Anterior cingulate cortex (tissue), 58 donors: ENCODE results near the gene C5orf34.
"Not testable (repeated sequence)": the region's sequence is repeated elsewhere in the genome, so short reads cannot be mapped to it uniquely, and the experiment has no call there.

Experiments used
- DNase-seq, 58 donors: peaks; one replicate each; lab custom pipeline; 2025; lab: John Stamatoyannopoulos, UW

Gene C5orf34, protein sequence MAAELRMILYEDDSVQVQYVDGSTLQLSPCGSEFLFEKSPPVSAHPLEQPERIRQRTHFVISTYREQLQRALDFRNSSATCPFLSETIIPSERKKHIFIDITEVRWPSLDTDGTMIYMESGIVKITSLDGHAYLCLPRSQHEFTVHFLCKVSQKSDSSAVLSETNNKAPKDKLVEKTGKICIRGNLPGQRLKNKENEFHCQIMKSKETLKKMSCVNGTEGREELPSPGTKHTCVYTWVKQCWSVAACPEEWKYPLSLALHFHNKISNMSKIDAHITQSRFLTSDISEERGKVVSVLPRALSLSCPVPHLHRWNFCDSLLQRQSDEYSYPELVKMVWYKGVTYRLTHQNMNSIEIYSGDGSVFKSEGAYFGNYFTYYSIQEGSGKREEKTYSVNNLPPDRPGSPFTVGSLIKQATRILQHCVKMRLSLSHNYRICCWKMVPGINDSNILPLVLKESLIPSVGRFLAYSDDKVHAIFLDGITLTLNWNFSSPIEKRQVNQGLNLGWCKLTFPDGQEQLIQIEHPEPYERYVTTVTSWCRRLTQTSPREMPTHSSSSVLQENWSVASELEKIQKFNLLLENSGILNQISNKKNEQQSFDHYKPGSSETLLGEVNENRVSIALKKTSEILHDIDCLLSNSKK

DNA sequence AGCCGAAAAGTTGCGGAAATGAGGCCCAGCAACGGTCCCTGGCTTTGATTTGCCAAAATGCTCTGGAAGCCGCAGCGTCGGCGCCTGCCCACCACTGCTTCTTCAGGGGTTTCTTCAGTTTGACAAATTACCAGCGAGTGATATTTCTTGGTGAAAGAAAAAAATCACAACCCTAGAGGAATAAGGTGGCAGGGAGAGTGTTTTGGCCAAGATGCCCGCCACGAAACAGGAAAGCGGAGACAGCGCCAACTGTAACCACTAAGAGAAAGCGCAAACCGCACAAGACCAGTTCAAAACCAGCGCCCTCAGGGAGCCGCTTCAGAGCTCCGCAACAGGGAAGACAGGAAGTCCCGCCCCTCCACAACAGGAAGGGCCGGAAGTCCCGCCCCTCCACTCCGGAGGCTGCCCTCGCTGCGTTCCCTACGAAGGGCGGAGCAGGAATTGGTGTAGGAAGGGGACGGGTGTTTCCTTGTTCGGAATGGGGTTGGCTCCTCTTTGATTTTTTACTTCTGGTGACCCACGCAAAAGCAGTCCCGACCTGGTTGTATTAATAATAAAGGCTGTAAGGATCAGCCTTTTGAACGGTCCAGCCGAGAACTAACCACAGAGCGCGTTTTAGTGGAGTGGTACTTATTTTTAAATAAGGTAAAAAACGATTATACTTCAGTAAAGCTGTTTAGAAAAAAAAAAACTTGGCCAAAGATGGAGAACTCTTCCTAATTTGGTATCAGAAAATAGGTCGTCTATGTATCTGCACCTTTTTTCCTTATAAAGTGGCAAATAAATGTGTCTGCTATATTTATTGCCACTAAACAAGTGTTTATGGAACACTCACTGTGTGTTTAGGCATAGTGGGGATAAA is at the start of gene C5orf34:
C5orf34 (minus strand) TSS at position 333 of the 862 bp plus-strand sequence. CDS start 5,809 bp downstream, outside the sequence.
- DNase-seq, result peak; percentile 33 to 97 (median 90)

- no peak for DNase-seq
These were observed 49.4 kb upstream of the C5orf34 start for GRCh38 chr5:43564289-43564850.

GRCh38 chr5:43563321-43563720 is 48.4 kb upstream of the C5orf34 start:
- DNase-seq, result no peak

DNA sequence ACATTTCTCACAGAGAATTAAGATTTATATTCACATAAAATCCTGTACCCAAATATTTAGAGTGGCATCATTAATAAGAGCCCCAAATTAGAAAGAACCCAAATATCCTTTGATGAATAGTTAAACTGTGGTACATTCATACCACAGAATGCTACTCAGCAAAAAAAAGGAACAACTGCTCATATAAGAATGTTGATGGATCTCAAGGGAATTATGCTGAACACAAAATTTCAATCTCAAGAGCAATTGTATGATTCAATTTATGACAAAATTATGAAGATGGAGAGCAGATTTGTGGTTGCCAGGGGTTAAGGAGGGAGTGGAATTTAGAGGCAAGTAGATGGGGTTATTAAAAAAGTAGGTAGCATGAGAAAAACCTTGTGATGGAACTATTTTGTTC is 46.4 kb upstream of the C5orf34 start:
- DNase-seq, result no peak

GRCh38 chr5:43560128-43560527 is 45.2 kb upstream of the C5orf34 start:
- DNase-seq, result no peak

GRCh38 chr5:43556857-43557542 is 42.1 kb upstream of the C5orf34 start, which contains the start of gene PAIP1:
Gene PAIP1 (minus strand): TSS chr5:43557077. CDS start chr5:43556846, 231 bp downstream.
- peak in 57 of 58 donors; percentile 17 to 90 (median 76) for DNase-seq

DNA sequence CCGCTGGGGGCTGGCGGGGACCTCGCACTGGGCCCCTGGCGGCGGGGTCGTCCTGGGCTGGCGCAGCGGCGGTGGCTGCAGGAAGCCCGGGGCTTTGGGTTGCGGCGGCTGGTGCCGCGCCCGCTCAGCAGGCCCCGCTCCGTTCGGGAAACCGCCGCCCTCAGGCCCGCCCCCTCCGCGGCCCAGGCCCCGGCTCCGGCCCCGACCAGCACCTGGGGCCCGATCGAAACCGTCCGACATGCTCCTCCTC is 41.6 kb upstream of the C5orf34 start:
- not testable (repeated sequence) for DNase-seq

GRCh38 chr5:43555895-43556606 is 41.1 kb upstream of the C5orf34 start:
- DNase-seq, result peak in 53 of 58 donors; percentile 1 to 71 (median 33)

GRCh38 chr5:43554497-43554896 is 39.5 kb upstream of the C5orf34 start:
- no peak for DNase-seq

DNA sequence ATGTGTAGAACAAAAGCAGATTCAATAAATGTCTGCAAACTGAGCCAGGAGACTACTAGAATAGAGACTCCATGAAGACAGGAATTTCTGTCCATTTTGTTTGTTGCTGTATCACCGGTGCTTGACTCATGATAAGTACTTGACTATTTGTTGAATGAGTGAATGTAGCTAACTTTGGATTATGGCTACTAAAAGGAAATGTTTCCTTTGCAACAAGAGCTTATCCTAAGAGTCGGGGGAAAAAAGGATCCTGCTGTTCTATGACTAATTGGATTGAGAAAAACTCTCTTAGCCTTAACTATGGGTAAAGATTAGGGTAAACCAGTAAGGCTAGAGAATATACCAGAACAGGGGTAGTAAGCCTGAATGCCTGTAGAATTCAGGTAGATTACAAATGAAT is 38.4 kb upstream of the C5orf34 start:
- no peak for DNase-seq

- DNase-seq, result no peak
These were observed 36.8 kb upstream of the C5orf34 start for GRCh38 chr5:43551731-43552130.

DNA sequence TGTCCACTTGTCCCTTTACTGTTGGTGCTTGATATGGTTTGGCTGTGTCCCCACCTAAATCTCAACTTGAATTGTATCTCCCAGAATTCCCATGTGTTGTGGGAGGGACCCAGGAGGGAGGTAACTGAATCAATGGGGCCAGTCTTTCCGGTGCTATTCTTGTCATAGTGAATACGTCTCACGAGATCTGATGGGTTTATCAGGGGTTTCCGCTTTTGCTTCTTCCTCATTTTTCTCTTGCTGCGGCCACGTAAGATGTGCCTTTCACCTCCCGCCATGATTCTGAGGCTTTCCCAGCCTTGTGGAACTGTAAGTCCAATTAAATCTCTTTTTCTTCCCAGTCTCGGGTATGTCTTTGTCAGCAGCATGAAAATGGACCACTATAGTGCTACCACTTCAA is 34.3 kb upstream of the C5orf34 start:
- DNase-seq, result not testable (repeated sequence)

GRCh38 chr5:43548358-43548757 is 33.4 kb upstream of the C5orf34 start:
- no peak for DNase-seq

DNA sequence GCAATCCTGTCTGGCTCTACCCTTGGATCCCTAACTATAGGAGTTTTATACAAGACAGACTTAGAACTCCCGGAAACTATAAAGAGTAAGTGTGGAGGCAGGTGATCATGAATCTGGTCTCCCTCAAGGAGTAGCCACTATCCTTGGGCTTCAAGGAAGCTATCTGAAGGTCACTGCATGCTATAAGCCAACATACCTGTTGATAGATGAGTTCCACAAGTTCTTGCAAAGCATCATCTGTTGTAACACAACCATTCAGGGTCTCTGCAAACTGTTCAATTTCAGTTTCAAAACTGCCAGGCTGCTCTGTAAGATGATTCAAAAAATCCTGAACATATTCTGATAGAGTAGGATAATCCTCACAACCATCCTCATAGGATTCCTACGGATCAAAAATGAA is 32.6 kb upstream of the C5orf34 start:
- no peak for DNase-seq

DNA sequence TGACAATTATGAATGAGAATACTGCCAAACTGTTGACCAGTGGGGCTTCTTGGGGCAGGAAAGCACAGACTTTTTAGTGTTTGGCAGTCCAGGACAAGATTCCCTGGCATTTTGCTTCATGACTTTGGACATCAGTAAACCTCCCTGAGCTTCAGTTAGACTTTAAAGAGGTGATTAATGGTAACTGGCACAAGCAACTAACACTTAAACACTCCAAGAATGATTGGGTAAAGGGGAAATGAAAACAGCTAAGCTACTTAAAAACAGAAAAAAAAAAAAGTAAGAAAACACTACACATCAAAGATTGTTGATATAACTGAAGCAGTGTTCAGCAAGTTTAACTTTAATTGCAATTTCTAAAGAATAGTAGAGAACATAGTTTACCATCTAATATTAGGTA is 28.5 kb upstream of the C5orf34 start:
- DNase-seq, result no peak

DNA sequence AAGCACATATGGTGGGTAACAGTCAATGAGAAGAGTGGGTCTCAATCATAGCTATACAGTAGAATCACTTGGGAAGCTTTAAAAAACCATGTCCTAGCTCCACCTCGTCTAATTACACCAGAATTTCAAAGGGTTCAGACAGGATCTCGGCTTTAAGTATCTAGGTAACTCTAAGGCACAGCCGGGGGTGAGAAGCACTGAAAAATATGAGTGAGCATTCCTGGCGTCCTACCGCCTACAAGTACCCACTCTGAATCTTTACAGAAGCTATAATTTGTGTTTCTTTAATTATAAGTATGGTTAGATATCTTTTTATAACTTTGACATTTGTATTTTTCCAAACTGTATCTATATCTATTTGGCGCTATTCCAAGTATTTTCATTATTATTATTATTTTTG is 25.8 kb upstream of the C5orf34 start:
- no peak for DNase-seq

GRCh38 chr5:43536972-43537371 is 22.0 kb upstream of the C5orf34 start:
- no peak for DNase-seq

DNA sequence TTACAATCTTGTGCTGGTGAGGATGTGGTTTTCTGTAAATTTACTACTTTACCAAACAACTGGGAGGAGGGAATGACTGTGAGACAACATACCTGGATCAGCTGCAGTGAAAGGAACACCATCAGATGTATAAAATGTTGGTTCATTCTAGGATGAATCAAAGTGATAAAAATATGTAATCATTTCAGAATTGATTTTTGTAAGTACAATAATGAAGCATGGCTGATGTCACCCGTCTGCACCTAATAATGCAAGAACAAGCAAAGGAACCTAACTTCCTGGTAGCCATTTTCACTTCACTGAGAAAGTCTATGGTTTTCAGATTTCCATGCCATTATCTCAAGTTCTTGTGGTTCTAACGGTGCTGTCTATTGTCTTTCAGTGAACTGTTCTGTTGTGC is 18.7 kb upstream of the C5orf34 start:
- DNase-seq, result no peak

GRCh38 chr5:43530648-43531047 is 15.7 kb upstream of the C5orf34 start:
- DNase-seq, result no peak

GRCh38 chr5:43523662-43524072 is 8.7 kb upstream of the C5orf34 start:
- no peak for DNase-seq
